GM12878 (cell line): Measurements from ENCODE around the gene CHIC2. TPM values are rescaled to one million over a fixed set of nuclear protein-coding genes. Genes with fewer than 3 reads are reported as not detected.

Experiments
- ATAC-seq: fragments of 200-7000 bp; cut with Tn5 transposase; 3 replicates; pipeline ENCODE4 v1.9.1; 2020; ENCODE audit warnings: mild to moderate bottlenecking, moderate library complexity
- Bru-seq: library from RNA; stranded (reverse); fragments of 400-500 nt; gene quantifications from one replicate; lab custom pipeline; 2021; lab: Mats Ljungman, UMichigan
- BruChase-seq, 2 experiments: library from RNA; stranded (reverse); fragments of 400-500 nt; gene quantifications; one replicate each; lab custom pipeline; 2021; lab: Mats Ljungman, UMichigan
- BruUV-seq: library from RNA; stranded (reverse); fragments of 400-500 nt; replicated peaks from 2 replicates; lab custom pipeline; 2021; lab: Mats Ljungman, UMichigan
- CTCF ChIA-PET: fragments of 300-600 bp; sonication (Branson Sonifier 250); formaldehyde crosslinking; extraction: SDS; loops from one replicate; lab custom pipeline; 2021; ENCODE audit warnings: inconsistent platforms; lab: Yijun Ruan, JAX
- POLR2A ChIA-PET: fragments of 350-600 bp; formaldehyde crosslinking; extraction: SDS; loops from one replicate; lab custom pipeline; 2021; ENCODE audit warnings: inconsistent platforms; lab: Charles Lee
- RAD21 ChIA-PET: fragments of 300-600 bp; sonication (Branson Sonifier 250); formaldehyde crosslinking; loops from one replicate; lab custom pipeline; 2023; ENCODE audit warnings: antibody characterized with exemption; ENCODE audit not compliant: unreplicated experiment; lab: Charles Lee
- SMC1A ChIA-PET: fragments of 300-600 bp; sonication (Branson Sonifier 250); formaldehyde crosslinking; loops from one replicate; lab custom pipeline; 2023; ENCODE audit not compliant: unreplicated experiment, uncharacterized antibody; lab: Charles Lee
- DNase-seq: peaks from one replicate; pipeline ENCODE4 v3.0.0-alpha.2; 2011; ENCODE audit warnings: low read depth, low spot score
- FAIRE-seq: peaks from 3 replicates; lab custom pipeline; 2011; peaks lifted over from hg19 to GRCh38; lab: Jason Lieb, UNC
- H2AFZ ChIP-seq: 2 replicates; pipeline ENCODE4 v1.6.0; 2011; ENCODE audit warnings: low read depth, low read length, control low read depth; ENCODE audit not compliant: control insufficient read depth
- H3K27ac ChIP-seq: 2 replicates; pipeline ENCODE4 v1.5.1; 2011; ENCODE audit warnings: control low read depth; ENCODE audit not compliant: control insufficient read depth, insufficient read depth
- H3K27me3 ChIP-seq, 2 experiments: replicated peaks in 1 of 2; 2 replicates each; pipeline versions ENCODE4 v1.6.0 to v1.6.1; 2011; ENCODE audit warnings: low read length in 1 of 2; ENCODE audit not compliant: control insufficient read depth in 2 of 2, insufficient read depth in 2 of 2
- H3K36me3 ChIP-seq, 2 experiments: 2 replicates each; pipeline ENCODE4 v1.5.1; 2011; ENCODE audit warnings: low read length in 1 of 2; ENCODE audit not compliant: control insufficient read depth in 2 of 2, insufficient read depth in 2 of 2
- H3K4me1 ChIP-seq: 2 replicates; pipeline ENCODE4 v1.6.1; 2011; ENCODE audit warnings: mild to moderate bottlenecking, low read length, moderate library complexity, mixed read lengths; ENCODE audit not compliant: control insufficient read depth, insufficient read depth
- H3K4me2 ChIP-seq: 2 replicates; pipeline ENCODE4 v1.6.0; 2011; ENCODE audit warnings: control low read depth; ENCODE audit not compliant: control insufficient read depth, insufficient read depth
- H3K4me3 ChIP-seq: fragments of 200-600 bp; sonication (generic); 2 replicates; pipeline ENCODE4 v1.5.1; 2016
- H3K79me2 ChIP-seq: 2 replicates; pipeline ENCODE4 v1.6.0; 2011; ENCODE audit warnings: low read length; ENCODE audit not compliant: control insufficient read depth, insufficient read depth
- H3K9ac ChIP-seq: 2 replicates; pipeline ENCODE4 v1.8.0; 2011; ENCODE audit warnings: low read length, control low read depth, mixed read lengths; ENCODE audit not compliant: control insufficient read depth, insufficient read depth
- H3K9me3 ChIP-seq: replicated peaks from 3 replicates; pipeline ENCODE4 v1.5.1; 2011; ENCODE audit warnings: mild to moderate bottlenecking, low read length; ENCODE audit not compliant: control insufficient read depth, insufficient read depth
- H4K20me1 ChIP-seq: 2 replicates; pipeline ENCODE4 v1.6.0; 2011; ENCODE audit not compliant: control insufficient read depth, insufficient read depth
- ATF7 ChIP-seq: fragments of 450-650 bp; IDR thresholded peaks from 2 replicates; pipeline ENCODE4 v1.6.1; 2016; ENCODE audit warnings: low read depth, mild to moderate bottlenecking
- BHLHE40 ChIP-seq, 2 experiments: fragments of 450-650 bp in 1 of 2; IDR thresholded peaks; 2 replicates each; pipeline ENCODE4 v1.6.1; 2011 to 2017; ENCODE audit warnings: low read depth in 2 of 2, borderline replicate concordance in 1 of 2, improper control_type of control experiment in 1 of 2, low read length in 1 of 2, mild to moderate bottlenecking in 1 of 2
- GABPA ChIP-seq: IDR thresholded peaks from 2 replicates; pipeline ENCODE4 v1.6.1; 2014; ENCODE audit warnings: antibody characterized with exemption, low read depth, mild to moderate bottlenecking, inconsistent platforms
- JUND ChIP-seq: IDR thresholded peaks from 2 replicates; pipeline ENCODE4 v1.6.1; 2012; ENCODE audit warnings: low read depth, mild to moderate bottlenecking, low read length, improper control_type of control experiment, moderate library complexity
- KAT2A ChIP-seq: conservative IDR thresholded peaks from 2 replicates; pipeline ENCODE4 v1.6.1; 2011; ENCODE audit warnings: low read depth, low read length; ENCODE audit not compliant: control insufficient read depth
- PBX3 ChIP-seq: IDR thresholded peaks from 2 replicates; pipeline ENCODE4 v1.6.1; 2011; ENCODE audit warnings: mild to moderate bottlenecking, low read depth, low read length, moderate library complexity; ENCODE audit not compliant: insufficient replicate concordance
- RUNX3 ChIP-seq: IDR thresholded peaks from 2 replicates; pipeline ENCODE4 v1.6.1; 2012; ENCODE audit warnings: low read length, inconsistent platforms
- SPI1 ChIP-seq: IDR thresholded peaks from 2 replicates; pipeline ENCODE4 v1.6.1; 2011; ENCODE audit warnings: low read depth, mild to moderate bottlenecking, low read length, moderate library complexity, borderline replicate concordance; ENCODE audit not compliant: insufficient read depth
- STAT3 ChIP-seq: IDR thresholded peaks from 2 replicates; pipeline ENCODE4 v1.6.1; 2011; ENCODE audit warnings: low read depth, low read length, improper control_type of control experiment
- TBL1XR1 ChIP-seq: IDR thresholded peaks from 2 replicates; pipeline ENCODE4 v1.6.1; 2012; ENCODE audit warnings: low read depth, low read length, improper control_type of control experiment
- ZBTB11 ChIP-seq: fragments of 450-650 bp; formaldehyde crosslinking; IDR thresholded peaks from 2 replicates; pipeline ENCODE4 v1.5.0; 2022; ENCODE audit warnings: mild to moderate bottlenecking, missing genetic modification characterization
- ZNF217 ChIP-seq: fragments of 450-650 bp; IDR thresholded peaks from 2 replicates; pipeline ENCODE4 v1.6.1; 2017; ENCODE audit warnings: antibody characterized with exemption, mild to moderate bottlenecking
- WGBS: methylation state at CpG from one replicate; pipeline ENCODE4 v1.1.6; 2016; ENCODE audit warnings: low lambda C conversion rate; ENCODE audit not compliant: insufficient replicate concordance, insufficient coverage; ENCODE audit errors: missing lambda C conversion rate; 5-methylcytosine and 5-hydroxymethylcytosine counted together
- in situ Hi-C: fragments of 300-500 bp; cut with MboI; formaldehyde crosslinking; loops from 9 replicates; pipeline ENCODE4 v1.14.3; 2018; ENCODE audit warnings: mixed read lengths
- intact Hi-C: fragments of 100-400 bp; cut with micrococcal nuclease; formaldehyde crosslinking; loops from one replicate; pipeline ENCODE4 v1.14.2; 2022; ENCODE audit not compliant: unreplicated experiment
- long read RNA-seq, 2 experiments: library from polyadenylated mRNA; unstranded; transcript quantifications; one replicate each; pipeline ENCODE4 v2.0.0, GENCODE V29; 2019 to 2020
- polyA minus RNA-seq, 3 experiments: library from RNA; depleted of rRNA, polyadenylated mRNA; stranded (reverse); fragments of >200 nt; gene quantifications; 2 replicates each; pipeline ENCODE4 v1.2.3, GENCODE V29; 2011
- polyA plus RNA-seq, 11 experiments: library from polyadenylated mRNA; depleted of rRNA in 4 of 11; unstranded in 6 of 11; stranded (reverse) in 5 of 11; fragments of >200 nt; fragmentation: Nextera tagmentation in 4 of 11; fragmentation: Illumina TruSeq in 1 of 11; extraction: Ambion mirVana in 4 of 11; extraction: Trizol in 1 of 11; gene quantifications; 1 replicate in 1 of 11; 2 replicates in 10 of 11; pipeline versions ENCODE4 v1.2.1 to v1.2.3, GENCODE V29; 2011 to 2016; ENCODE audit warnings: inconsistent platforms in 2 of 11, missing spikeins in 2 of 11, low read depth in 1 of 11
- total RNA-seq, 4 experiments: library from RNA; depleted of rRNA in 3 of 4; stranded (reverse); fragments of >200 nt in 3 of 4; fragmentation: Illumina TruSeq in 1 of 4; extraction: Trizol in 1 of 4; gene quantifications; 2 replicates each; pipeline versions ENCODE4 v1.2.1 to v1.2.3, GENCODE V29; 2013 to 2021
- TF ChIP-seq, protein P1 (sequence below): IDR thresholded peaks from 2 replicates; pipeline ENCODE4 v1.6.1; 2012; ENCODE audit warnings: low read depth, low read length, improper control_type of control experiment

CHIC2 gene
- 39.5 and 49.5 TPM in 2 replicates for total RNA-seq (2013; cell fraction: nucleolus; rRNA removed)
- 17.6 and 19.1 TPM in 2 replicates for total RNA-seq (2014; rRNA removed)
- 13.6 and 14.2 TPM in 2 replicates for total RNA-seq (2014; rRNA removed; fragmentation: Illumina TruSeq; extraction: Trizol)
- total RNA-seq (2021): 9.7 and 13.4 TPM in 2 replicates
- 5.0 TPM for polyA plus RNA-seq (2011; ENCODE audit: low read depth)
- polyA plus RNA-seq (2011; rRNA removed): 12.1 and 16.2 TPM in 2 replicates
- polyA plus RNA-seq (2011; cell fraction: cytosol; rRNA removed): 6.6 and 7.5 TPM in 2 replicates
- 6.9 and 8.5 TPM in 2 replicates for polyA plus RNA-seq (2011; cell fraction: nucleus; rRNA removed)
- 7.2 and 8.5 TPM in 2 replicates for polyA plus RNA-seq (2012)
- 8.1 and 9.8 TPM in 2 replicates for polyA plus RNA-seq (2014; fragmentation: Illumina TruSeq; extraction: Trizol)
- polyA plus RNA-seq (2014; fragmentation: Nextera tagmentation; extraction: Ambion mirVana): 1 to 10 TPM in 1 of 2 experiments, under 1 TPM in 1; 0.80 to 2.8 TPM
- polyA plus RNA-seq (2014; rRNA removed): 10.2 and 12.3 TPM in 2 replicates
- 10 to 100 TPM; 21.9 to 24.4 TPM for polyA plus RNA-seq (2016; fragmentation: Nextera tagmentation; extraction: Ambion mirVana)
- 6.4 and 7.1 TPM in 2 replicates for polyA minus RNA-seq (2011; rRNA and poly(A)+ RNA removed)
- polyA minus RNA-seq (2011; cell fraction: cytosol; rRNA and poly(A)+ RNA removed): 3.2 and 7.9 TPM in 2 replicates
- 19.0 and 37.2 TPM in 2 replicates for polyA minus RNA-seq (2011; cell fraction: nucleus; rRNA and poly(A)+ RNA removed)
- percentile 91 among the genes with signal in this experiment for Bru-seq, nascent RNA
- BruChase-seq, experiment 1, labeled RNA remaining after a 6-hour chase: percentile 80 among the genes with signal in this experiment
- BruChase-seq, experiment 2, labeled RNA remaining after a 2-hour chase: percentile 84 among the genes with signal in this experiment
- long read RNA-seq, experiment 1, transcript CHIC2-201 (6 exons, 1,194 nt): major isoform, 12 of 12 reads
- long read RNA-seq, experiment 1, partial matches to known transcripts: 0 of 12 reads
- long read RNA-seq, experiment 1, other reads (novel, unspliced or antisense): 0 of 12 reads
- long read RNA-seq, experiment 2, transcript CHIC2-201 (6 exons, 1,194 nt): major isoform, 32 of 45 reads
- long read RNA-seq, experiment 2, partial matches to known transcripts: 1 of 45 reads
- long read RNA-seq, experiment 2, other reads (novel, unspliced or antisense): 5 of 45 reads

DNA sequence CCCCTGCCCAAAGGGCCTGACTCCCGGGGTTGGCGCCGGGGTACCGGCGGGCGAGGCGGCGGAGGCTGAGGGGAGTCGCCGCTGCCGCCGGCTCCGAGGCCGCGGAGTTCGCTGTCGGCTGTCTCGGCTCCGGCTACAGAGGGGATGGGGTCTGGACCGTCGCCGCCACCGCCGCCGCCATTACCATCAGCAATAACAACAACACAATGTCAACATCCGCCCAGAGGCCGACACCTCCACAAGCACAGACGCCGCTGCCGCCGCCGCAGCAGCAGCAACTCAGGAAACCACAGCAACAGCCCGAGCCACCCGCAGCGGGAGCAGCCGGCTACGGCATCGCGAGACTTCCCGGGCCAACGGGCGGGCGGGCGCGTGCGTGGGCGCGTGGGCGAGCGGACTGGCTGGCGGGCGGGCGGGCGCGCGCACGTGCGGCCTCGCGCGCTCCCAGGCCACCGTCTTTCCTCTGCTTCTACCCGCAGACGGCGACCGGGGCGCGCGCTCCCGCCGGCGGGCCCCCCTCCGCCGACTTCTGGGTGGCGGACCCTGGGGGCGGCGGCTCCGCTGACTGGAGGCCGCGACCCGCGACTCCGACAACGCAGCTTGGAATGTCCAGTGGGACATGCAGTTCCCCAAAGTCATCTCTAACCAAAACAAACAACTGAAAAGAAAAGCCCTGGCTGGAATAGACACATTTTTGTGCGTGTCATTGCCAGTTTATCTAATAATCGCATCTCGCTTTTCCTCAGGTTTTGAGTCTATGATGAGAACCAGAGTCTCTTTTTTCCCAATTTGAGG is at the start of gene CHIC2:
Gene CHIC2, minus strand, starts transcription at position 289 of the 795 bp plus-strand sequence. CDS start 305 bp downstream, outside the sequence.
- peak within 1 kb of the TSS; percentile 84 for H3K9ac ChIP-seq
- FAIRE-seq: no peak
- RAD21 ChIA-PET: no interaction called here
- intact Hi-C loops (loop anchor here (10.0 kb wide), 2 partner anchors 360 to 1350 kb away; no protein-coding TSS in a partner anchor), in situ Hi-C loops (no loop called here)
- BruUV-seq: no TSS peak
- SMC1A ChIA-PET: interaction anchor here (1.2 kb wide), 1 partner anchor 135 kb away, joined by 4 read pairs; no protein-coding TSS in a partner anchor
- H3K36me3 ChIP-seq: no peaks in the 10 kb centered on the region
- H3K27me3 ChIP-seq: no peaks in the 10 kb centered on the region
- POLR2A ChIA-PET: interaction anchor here (0.6 kb wide), 1 partner anchor 10 kb away, joined by 3 read pairs; no protein-coding TSS in a partner anchor
- H4K20me1 ChIP-seq: no peaks in the 10 kb centered on the region
- H3K79me2 ChIP-seq: peaks cover 43% of the 10 kb centered on the region
- peak within 1 kb of the TSS; percentile 91 for H3K4me3 ChIP-seq
- peak within 1 kb of the TSS; percentile 68 for H3K27ac ChIP-seq
- ATAC-seq: peak; percentile 92
- CTCF ChIA-PET: no interaction called here
- DNase-seq: peak; percentile 63
- H2AFZ ChIP-seq: peak within 1 kb of the TSS; percentile 71
- H3K9me3 ChIP-seq: no peaks in the 10 kb centered on the region
- WGBS: under 1% methylated on average over 50 of the region's 87 CpGs
- peak within 1 kb of the TSS; percentile 78 for H3K4me2 ChIP-seq
- H3K4me1 ChIP-seq: no peaks in the 10 kb centered on the region
- TF ChIP-seq ZBTB11 (CRISPR knock-in tag) (no peak), ZNF217 (peak; percentile 19; the same call in 1 of the 2 replicates), KAT2A (no peak), SPI1 (no peak), ATF7 (no peak), JUND (0 out of 2 replicates have a peak, but pooled peaks have one; percentile 23), BHLHE40 (IDR thresholded peaks at IDR 0.05; ENCODE audit: borderline replicate concordance in 1 of 2, low read depth in 2 of 2, low read length in 1 of 2) (peak; percentile 87 to 98; a peak in 3 of 4 replicates), TBL1XR1 (peak; percentile 85), STAT3 (no peak), RUNX3 (peak; percentile 89), GABPA (peak; percentile 57; the same call in 1 of the 2 replicates), PBX3 (no peak)
- TF ChIP-seq, protein P1, sequence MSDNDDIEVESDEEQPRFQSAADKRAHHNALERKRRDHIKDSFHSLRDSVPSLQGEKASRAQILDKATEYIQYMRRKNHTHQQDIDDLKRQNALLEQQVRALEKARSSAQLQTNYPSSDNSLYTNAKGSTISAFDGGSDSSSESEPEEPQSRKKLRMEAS: peak; percentile 77
